HG03378 (cell line): Measurements from ENCODE around the gene PEX13.
"Not testable (repeated sequence)": the region's sequence is repeated elsewhere in the genome, so short reads cannot be mapped to it uniquely, and the experiment has no call there.

Experiments
- ATAC-seq: cut with Tn5 transposase; IDR thresholded peaks from one replicate; pipeline ENCODE4 v1.9.1; 2021; ENCODE audit warnings: mild to moderate bottlenecking, moderate library complexity; ENCODE audit not compliant: unreplicated experiment

PEX13 gene, protein sequence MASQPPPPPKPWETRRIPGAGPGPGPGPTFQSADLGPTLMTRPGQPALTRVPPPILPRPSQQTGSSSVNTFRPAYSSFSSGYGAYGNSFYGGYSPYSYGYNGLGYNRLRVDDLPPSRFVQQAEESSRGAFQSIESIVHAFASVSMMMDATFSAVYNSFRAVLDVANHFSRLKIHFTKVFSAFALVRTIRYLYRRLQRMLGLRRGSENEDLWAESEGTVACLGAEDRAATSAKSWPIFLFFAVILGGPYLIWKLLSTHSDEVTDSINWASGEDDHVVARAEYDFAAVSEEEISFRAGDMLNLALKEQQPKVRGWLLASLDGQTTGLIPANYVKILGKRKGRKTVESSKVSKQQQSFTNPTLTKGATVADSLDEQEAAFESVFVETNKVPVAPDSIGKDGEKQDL

DNA sequence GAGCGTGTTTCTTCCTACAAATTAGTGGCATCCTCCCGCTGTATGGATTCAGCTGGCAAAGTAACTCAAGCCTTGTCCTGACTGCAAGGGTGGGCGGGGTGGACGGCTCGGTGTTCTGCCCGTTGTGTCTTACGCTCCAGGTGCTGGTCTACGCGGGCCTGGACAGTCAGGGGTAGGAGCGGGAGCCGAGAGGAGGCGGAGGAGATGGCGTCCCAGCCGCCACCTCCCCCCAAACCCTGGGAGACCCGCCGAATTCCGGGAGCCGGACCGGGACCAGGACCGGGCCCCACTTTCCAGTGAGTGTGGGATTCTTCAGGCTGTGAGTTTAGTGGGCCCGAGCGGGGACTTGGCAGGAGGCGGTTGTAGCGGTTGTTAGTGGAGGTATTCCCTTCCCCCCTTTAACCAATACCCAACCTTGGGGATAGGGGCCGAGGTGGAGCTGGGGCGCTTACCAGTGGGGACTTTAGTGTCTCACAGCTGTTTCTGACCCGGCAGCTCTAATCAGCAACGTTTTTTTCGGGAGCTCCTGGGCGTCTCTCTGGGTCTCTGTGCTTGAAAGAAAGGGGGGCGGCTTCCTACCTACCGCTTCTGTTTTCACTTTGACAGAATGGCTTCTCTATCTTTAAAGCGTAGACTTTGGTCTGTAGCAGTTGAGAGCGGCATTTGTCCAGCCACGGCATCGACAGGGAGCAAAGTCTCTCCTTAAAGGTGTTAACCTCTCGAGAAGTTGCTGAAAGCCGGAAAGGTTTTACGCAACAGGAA is at the start of gene PEX13, which contains the start of gene PUS10:
Gene PEX13 (plus strand): TSS at position 165 of the 762 bp plus-strand sequence. CDS start 40 bp downstream, at position 205.
Gene PUS10 (minus strand): TSS at position 700 of the 762 bp plus-strand sequence. CDS start 6,365 bp downstream, outside the sequence.
- ATAC-seq, result peak; percentile 58

DNA sequence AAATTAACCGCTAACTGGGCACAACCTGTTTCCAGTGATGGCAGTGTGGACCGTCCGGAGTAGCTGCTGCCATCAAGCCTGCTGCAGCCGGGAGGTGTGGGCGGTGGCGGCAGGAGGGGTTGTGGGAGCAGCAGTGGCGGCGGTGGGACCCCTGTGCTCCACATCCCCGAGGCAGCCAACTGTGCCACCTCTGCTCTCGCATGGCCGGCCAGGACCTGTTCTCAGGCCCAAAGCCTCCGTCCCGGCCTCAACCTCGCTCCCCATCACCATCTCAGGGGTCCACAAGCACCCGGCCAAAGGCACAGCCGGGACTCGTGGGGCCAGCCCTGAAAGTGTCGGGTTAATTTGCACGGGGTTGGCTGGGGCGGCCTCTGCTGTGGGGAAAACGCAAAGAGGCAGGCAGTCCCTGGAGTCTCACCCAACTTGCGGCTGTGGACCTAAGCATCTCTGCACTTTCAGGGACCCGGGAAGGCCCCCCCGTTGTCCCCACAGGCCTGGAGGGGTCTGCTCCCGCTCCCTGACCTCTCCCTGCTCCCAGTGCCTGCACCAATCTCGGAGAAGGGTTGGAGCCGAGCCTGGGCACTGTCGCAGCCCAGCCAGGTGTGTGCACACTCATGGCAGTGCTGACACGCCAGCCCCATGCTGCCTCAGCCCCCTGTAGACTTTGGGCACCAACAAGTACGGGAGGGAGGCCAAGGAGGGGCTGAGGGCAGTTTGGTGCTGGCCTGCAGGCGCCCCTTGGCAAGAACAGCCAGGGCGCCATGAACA is 44.4 kb upstream of the PEX13 start:
- ATAC-seq, result no peak

- ATAC-seq, result no peak
These were observed 43.8 kb upstream of the PEX13 start for GRCh38 chr2:60973705-60974104.

GRCh38 chr2:60974652-60975051 is 42.9 kb upstream of the PEX13 start:
- ATAC-seq, result no peak

DNA sequence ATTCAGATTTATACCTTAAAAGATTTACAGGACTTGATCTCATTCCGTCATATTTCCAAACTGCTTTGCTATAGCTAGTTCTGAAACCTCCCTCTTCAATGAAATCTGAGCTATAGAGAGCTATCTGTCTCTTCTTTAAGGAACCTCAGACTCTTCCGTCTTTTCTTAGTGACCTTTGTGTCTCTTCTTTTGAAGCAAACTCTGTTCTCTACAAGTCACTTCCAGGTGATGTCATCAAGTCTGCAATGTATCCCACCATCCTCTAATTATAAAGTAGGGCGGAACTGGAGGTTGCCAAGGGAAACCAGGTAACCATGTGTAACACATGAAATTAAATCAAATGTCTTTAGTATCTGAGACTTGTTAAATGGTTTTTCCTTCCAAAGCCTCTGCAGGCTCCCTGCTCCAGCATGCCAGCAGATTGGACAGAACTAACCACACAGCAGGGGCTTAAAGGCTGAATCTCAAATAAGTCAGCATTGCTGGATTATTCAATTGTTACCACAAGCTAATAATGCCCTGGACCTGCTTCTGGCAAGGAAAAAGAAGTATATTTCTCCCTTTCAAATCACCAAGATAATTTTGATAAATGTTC is 41.2 kb upstream of the PEX13 start:
- no peak for ATAC-seq

GRCh38 chr2:60976875-60977561 is 40.5 kb upstream of the PEX13 start:
- peak; percentile 55 for ATAC-seq

- ATAC-seq, result no peak
These were observed 40.0 kb upstream of the PEX13 start for GRCh38 chr2:60977562-60977895.

GRCh38 chr2:60979231-60979630 is 38.3 kb upstream of the PEX13 start:
- ATAC-seq, result no peak

- no peak for ATAC-seq
These were observed 37.3 kb upstream of the PEX13 start for GRCh38 chr2:60980071-60980815.

- not testable (repeated sequence) for ATAC-seq
These were observed 35.5 kb upstream of the PEX13 start for GRCh38 chr2:60982066-60982465.

DNA sequence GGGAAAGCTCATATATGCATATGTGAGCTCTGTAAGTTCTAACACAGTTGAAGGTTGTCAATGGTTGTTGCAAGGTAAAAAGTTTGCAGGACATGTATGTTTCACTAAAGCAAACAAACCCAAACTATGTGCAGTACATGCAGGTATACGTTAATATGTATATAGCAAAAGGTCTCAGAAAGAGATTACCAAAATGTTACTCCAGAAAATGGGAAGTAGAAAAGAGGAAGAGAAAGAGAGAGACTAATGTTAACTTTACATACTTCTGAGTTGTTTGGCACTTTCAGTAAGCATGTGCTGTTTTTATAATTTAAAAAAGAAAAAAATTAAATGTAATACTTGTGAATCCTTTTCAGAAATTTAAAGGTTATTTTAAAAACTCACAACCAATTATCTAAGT is 32.8 kb upstream of the PEX13 start:
- peak; percentile 70 for ATAC-seq

DNA sequence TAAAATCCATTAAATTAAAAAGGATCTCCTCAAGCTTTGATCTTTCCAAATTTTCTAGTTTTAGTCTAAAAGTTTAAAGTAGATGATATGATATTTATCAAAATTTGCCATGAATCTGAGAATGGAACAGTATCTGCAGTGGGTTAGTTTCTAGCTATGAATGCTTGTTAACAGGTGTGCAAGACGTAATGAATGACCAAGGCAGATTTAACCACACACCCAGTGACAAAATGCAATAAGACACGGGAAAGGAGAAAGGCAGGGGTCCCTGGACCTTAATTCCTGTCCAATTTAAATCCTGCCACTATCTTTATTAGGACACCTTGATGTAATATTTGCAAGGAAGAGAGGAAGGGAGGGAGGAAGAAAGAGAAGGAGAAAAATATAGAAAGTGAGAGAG is 30.5 kb upstream of the PEX13 start:
- ATAC-seq, result no peak

DNA sequence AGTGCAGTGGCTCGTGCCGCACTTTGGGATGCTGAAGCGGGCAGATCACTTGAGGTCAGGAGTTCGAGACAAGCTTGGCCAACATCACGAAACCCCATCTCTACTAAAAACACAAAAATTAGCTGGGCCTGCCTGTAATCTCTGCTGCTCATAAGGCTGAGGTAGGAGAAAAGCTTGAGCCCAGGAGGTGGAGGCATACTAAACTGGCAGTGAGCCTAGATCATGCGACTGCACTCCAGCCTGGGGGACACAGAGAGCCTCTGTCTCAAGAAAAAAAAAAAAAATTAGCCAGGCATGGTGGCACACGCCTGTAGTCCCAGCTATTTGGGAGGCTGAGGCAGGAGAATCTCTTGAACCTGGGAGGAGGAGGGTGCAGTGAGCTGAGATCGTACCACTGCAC is 29.9 kb upstream of the PEX13 start:
- ATAC-seq, result not testable (repeated sequence)

DNA sequence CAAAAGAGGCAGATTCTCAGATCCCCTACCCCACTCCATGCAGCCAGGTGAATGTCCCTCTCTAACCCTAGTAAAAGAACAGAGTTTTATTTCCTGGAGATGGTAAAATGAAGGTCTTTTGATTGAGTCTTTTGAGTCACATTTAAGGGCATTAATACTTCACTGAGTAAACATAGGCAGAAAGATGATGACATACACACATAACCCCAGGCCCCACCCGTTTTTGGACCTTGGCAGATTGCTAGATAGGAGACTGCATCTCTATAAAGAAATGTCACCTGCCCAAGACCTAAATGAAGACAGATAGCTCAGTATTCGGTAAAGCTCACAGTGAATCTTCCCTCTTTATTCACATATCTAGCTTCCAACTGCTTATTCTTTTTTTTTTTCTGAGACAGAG is 28.3 kb upstream of the PEX13 start:
- ATAC-seq, result no peak

DNA sequence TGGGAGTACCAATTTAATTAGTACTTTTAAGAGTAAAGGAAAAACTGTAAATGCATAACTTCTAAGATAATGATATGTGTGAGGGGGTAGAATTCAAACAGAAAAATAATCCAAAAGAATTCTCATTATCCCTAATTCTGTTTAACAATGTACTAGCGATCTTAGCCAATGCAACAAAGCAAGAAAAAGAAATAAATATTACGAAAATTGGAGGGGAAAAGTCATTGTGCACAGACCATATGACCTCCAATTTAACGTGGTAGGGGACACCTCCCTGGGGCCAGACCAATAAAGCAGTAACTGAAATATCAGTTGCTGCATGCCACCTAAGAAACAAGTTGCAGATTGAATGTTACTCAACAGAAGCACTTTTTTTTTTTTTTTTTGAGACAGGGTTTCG is 25.9 kb upstream of the PEX13 start:
- ATAC-seq, result no peak

- peak; percentile 97 for ATAC-seq
These were observed 24.5 kb upstream of the PEX13 start for GRCh38 chr2:60992985-60993392.

GRCh38 chr2:60994131-60994530 is 23.4 kb upstream of the PEX13 start:
- ATAC-seq, result no peak

DNA sequence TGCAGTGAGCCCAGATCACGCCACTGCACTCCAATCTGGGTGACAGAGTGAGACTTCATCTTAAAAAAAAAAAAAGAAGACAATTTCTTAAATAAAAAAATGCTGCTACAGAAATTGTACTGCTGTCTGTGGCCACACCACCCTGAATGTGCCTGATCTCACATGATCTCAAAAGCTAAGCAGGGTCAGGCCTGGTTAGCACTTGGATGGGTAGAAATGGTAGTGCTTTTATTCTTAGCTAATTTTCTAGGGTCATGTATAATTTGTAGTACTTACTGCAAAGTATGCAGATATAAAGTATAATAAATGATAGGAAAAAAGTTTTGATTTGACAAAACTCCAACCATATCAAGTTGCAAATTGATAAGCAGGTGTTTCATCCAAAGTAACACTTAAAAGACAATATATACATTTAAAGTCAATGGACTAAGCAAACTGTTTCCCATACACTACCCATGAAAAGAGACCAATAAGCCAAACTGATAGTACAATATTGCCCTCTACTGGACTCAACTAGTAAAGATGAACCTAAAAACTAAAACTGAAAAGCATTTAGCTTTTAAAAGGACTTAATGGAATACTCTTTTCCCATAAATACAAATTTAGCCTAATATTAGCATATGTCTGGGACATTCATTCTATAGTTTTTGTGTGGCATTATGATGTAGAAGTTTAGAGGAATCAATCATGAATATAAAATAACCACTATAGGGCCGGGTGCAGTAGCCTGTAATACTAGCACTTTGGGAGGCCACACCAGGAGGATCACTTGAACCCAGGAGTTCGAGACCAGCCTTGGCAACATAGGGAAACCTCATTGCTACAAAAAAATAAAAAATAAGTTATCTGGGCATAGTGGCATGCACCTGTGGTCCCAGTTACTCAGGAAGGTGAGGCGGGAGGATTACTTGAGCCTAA is 18.6 kb upstream of the PEX13 start:
- ATAC-seq, result peak; percentile 64

GRCh38 chr2:61005736-61006135 is 11.8 kb upstream of the PEX13 start:
- no peak for ATAC-seq
